Mesenchymal stem cell (in vitro differentiated cells and primary cell): ENCODE measurements around the gene CLN3.
"Not testable (repeated sequence)": the region's sequence is repeated elsewhere in the genome, so short reads cannot be mapped to it uniquely, and the experiment has no call there.

Experiments
- DNase-seq: peaks from one replicate; pipeline ENCODE4 v3.0.0-alpha.2; 2013
- H2AFZ ChIP-seq: one replicate; pipeline ENCODE4 v1.6.1; 2013; ENCODE audit warnings: low read depth, mild to moderate bottlenecking, control low read depth, inconsistent platforms, low read length, moderate library complexity
- H2AK5ac ChIP-seq: 2 replicates; pipeline ENCODE4 v1.6.1; 2013; ENCODE audit warnings: low read length, moderate library complexity, mild to moderate bottlenecking, inconsistent platforms; ENCODE audit not compliant: severe bottlenecking
- H2BK120ac ChIP-seq: one replicate; pipeline ENCODE4 v1.6.1; 2013; ENCODE audit warnings: low read depth, mild to moderate bottlenecking, inconsistent platforms, low read length, moderate library complexity
- H2BK12ac ChIP-seq, 2 experiments: one replicate each; pipeline ENCODE4 v1.6.1; 2013; ENCODE audit warnings: inconsistent platforms in 2 of 2, low read length in 2 of 2, mild to moderate bottlenecking in 2 of 2, moderate library complexity in 2 of 2, control low read depth in 1 of 2
- H2BK15ac ChIP-seq: one replicate; pipeline ENCODE4 v1.6.1; 2013; ENCODE audit warnings: mild to moderate bottlenecking, low read depth, inconsistent platforms; ENCODE audit not compliant: poor library complexity, severe bottlenecking
- H2BK5ac ChIP-seq: 2 replicates; pipeline ENCODE4 v1.6.1; 2013; ENCODE audit warnings: low read depth, mild to moderate bottlenecking, low read length, control low read depth, inconsistent platforms; ENCODE audit not compliant: poor library complexity, severe bottlenecking
- H3K14ac ChIP-seq, 2 experiments: one replicate each; pipeline ENCODE4 v1.6.1; 2013; ENCODE audit warnings: inconsistent platforms in 2 of 2, low read length in 2 of 2, control low read depth in 1 of 2, mild to moderate bottlenecking in 1 of 2, moderate library complexity in 1 of 2
- H3K18ac ChIP-seq, 2 experiments: one replicate each; pipeline ENCODE4 v1.6.1; 2013; ENCODE audit warnings: inconsistent platforms in 2 of 2, low read length in 2 of 2, control low read depth in 1 of 2, low read depth in 1 of 2, mild to moderate bottlenecking in 1 of 2
- H3K23ac ChIP-seq, 2 experiments: one replicate each; pipeline ENCODE4 v1.6.1; 2013; ENCODE audit warnings: inconsistent platforms in 2 of 2, low read length in 2 of 2, mild to moderate bottlenecking in 2 of 2, moderate library complexity in 2 of 2, control low read depth in 1 of 2
- H3K27ac ChIP-seq: 2 replicates; pipeline ENCODE4 v1.5.1; 2013; ENCODE audit warnings: mild to moderate bottlenecking, moderate library complexity, low read length, control low read depth, inconsistent platforms; ENCODE audit not compliant: poor library complexity, severe bottlenecking
- H3K27me3 ChIP-seq, 2 experiments: 2 replicates each; pipeline versions ENCODE4 v1.6.1 to v1.7.0; 2013; ENCODE audit warnings: low read length in 2 of 2, mild to moderate bottlenecking in 2 of 2, moderate library complexity in 2 of 2, control low read depth in 1 of 2, inconsistent platforms in 1 of 2; ENCODE audit not compliant: control insufficient read depth in 1 of 2, insufficient read depth in 1 of 2
- H3K36me3 ChIP-seq, 2 experiments: 2 replicates each; pipeline versions ENCODE4 v1.6.1 to v1.7.0; 2013; ENCODE audit warnings: low read length in 2 of 2, control low read depth in 1 of 2, inconsistent platforms in 1 of 2, low read depth in 1 of 2, mild to moderate bottlenecking in 1 of 2; ENCODE audit not compliant: insufficient read depth in 2 of 2, control insufficient read depth in 1 of 2
- H3K4ac ChIP-seq, 2 experiments: one replicate each; pipeline ENCODE4 v1.6.1; 2013; ENCODE audit warnings: inconsistent platforms in 2 of 2, low read length in 2 of 2, mild to moderate bottlenecking in 2 of 2, moderate library complexity in 2 of 2, control low read depth in 1 of 2, low read depth in 1 of 2
- H3K4me1 ChIP-seq: 2 replicates; pipeline ENCODE4 v1.6.1; 2013; ENCODE audit warnings: low read depth, low read length, control low read depth; ENCODE audit not compliant: control insufficient read depth, insufficient read depth
- H3K4me2 ChIP-seq: 2 replicates; pipeline ENCODE4 v1.6.1; 2013; ENCODE audit warnings: low read length, mild to moderate bottlenecking, inconsistent platforms; ENCODE audit not compliant: poor library complexity, severe bottlenecking
- H3K4me3 ChIP-seq, 2 experiments: 2 replicates each; pipeline versions ENCODE4 v1.5.1 to v1.7.0; 2013; ENCODE audit warnings: low read length in 2 of 2, mild to moderate bottlenecking in 2 of 2, control low read depth in 1 of 2, low read depth in 1 of 2; ENCODE audit not compliant: insufficient read depth in 1 of 2
- H3K79me1 ChIP-seq: replicated peaks from 2 replicates; pipeline ENCODE4 v1.6.1; 2013; ENCODE audit warnings: mild to moderate bottlenecking, control low read depth, low read length, inconsistent platforms; ENCODE audit not compliant: poor library complexity, severe bottlenecking
- H3K9ac ChIP-seq: 2 replicates; pipeline ENCODE4 v1.7.0; 2013; ENCODE audit warnings: mild to moderate bottlenecking, low read length, moderate library complexity
- H3K9me3 ChIP-seq: 2 replicates; pipeline ENCODE4 v1.7.0; 2013; ENCODE audit warnings: mild to moderate bottlenecking, low read length; ENCODE audit not compliant: control insufficient read depth
- H4K8ac ChIP-seq: one replicate; pipeline ENCODE4 v1.6.1; 2013; ENCODE audit warnings: inconsistent platforms, mild to moderate bottlenecking, low read length, moderate library complexity
- H4K91ac ChIP-seq: one replicate; pipeline ENCODE4 v1.6.1; 2013; ENCODE audit warnings: mild to moderate bottlenecking, low read length, inconsistent platforms
- WGBS: methylation state at CpG from one replicate; pipeline ENCODE4 v1.1.7; 2013; ENCODE audit warnings: mixed read lengths; 5-methylcytosine and 5-hydroxymethylcytosine counted together

CLN3 gene

DNA sequence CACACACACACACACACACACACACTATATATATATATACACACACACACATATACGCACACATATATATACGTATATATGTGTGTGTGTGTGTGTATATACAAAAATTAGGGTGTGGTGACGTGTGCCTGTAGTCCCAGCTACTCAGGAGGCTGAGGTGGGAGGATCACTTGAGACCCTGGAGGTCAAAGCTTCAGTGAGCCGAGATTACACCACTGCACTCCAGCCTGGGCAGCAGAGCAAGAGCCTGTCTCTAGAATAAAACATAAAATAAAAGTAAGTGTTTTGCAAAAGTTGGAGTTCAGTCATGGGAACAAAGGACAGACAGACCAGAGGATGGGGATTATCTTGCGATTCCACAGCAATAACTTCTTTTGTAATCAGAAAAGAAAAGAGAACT, 36.1 kb upstream of the CLN3 start:
- 79% methylated on average over 3 of the region's 5 CpGs for WGBS

DNA sequence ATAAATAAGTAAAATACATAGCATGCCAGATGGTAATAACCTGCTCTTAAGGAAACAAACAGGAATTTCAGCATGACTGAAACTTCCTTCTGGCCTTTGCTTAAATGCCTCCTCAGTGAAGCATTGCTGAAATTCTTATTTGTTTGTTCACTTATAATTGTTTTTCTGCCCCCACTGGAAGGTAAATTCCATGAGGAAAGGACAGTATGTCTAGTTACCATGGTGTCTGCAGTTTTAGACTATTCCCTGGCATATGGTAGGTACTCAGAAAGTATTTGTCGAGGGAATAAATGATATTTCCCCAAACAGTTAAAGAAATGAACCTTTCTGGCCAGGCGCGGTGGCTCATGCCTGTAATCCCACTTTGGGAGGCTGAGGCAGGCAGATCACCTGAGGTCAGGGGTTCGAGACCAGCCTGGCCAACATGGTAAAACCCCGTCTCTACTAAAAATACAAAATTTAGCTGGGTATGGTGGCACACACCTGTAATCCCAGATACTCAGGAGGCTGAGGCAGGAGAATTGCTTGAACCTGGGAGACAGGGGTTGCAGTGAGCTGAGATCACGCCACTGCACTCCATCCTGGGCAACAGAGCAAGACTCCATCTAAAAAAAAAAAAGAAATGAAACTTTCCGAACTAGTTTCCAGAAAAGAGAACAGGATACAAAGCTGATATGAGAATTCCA, 35.4 kb upstream of the CLN3 start:
- not testable (repeated sequence) for H2AK5ac ChIP-seq, H3K14ac ChIP-seq

More for the DNA sequence above, 36.1 kb upstream of the CLN3 start:
- H2BK120ac ChIP-seq = no peak overlapping the region
- peaks cover 0 to 2% of the 10 kb centered on the region in 2 experiments for H3K36me3 ChIP-seq
- H2BK15ac ChIP-seq = no peak overlapping the region
- H3K14ac ChIP-seq = no peak overlapping the region
- no peak overlapping the region for H3K27ac ChIP-seq
- no peak overlapping the region for H3K4me2 ChIP-seq
- no peak overlapping the region for H3K18ac ChIP-seq
- H4K8ac ChIP-seq = no peak overlapping the region
- H2AK5ac ChIP-seq = no peak overlapping the region
- no peak overlapping the region for H2BK12ac ChIP-seq
- no peaks in the 10 kb centered on the region for H3K9me3 ChIP-seq
- H3K4me3 ChIP-seq = no peak overlapping the region
- no peak overlapping the region for H2BK5ac ChIP-seq
- no peaks in the 10 kb centered on the region for H3K79me1 ChIP-seq
- H3K4ac ChIP-seq = no peak overlapping the region
- H2AFZ ChIP-seq = no peak overlapping the region
- DNase-seq = no peak
- H4K91ac ChIP-seq = no peak overlapping the region
- no peak overlapping the region for H3K23ac ChIP-seq
- peaks cover 1% of the 10 kb centered on the region for H3K4me1 ChIP-seq
- no peaks in the 10 kb centered on the region for H3K27me3 ChIP-seq
- no peak overlapping the region for H3K9ac ChIP-seq

GRCh38 chr16:28526201-28527099, 34.6 kb upstream of the CLN3 start:
- Histone ChIP-seq H3K27me3 (peaks cover 0 to 3% of the 10 kb centered on the region in 2 experiments), H4K91ac (no peak overlapping the region), H3K4ac (no peak overlapping the region), H3K79me1 (no peaks in the 10 kb centered on the region), H3K18ac (no peak overlapping the region), H3K4me1 (peaks cover under 1% of the 10 kb centered on the region), H2AK5ac (no peak overlapping the region), H4K8ac (no peak overlapping the region), H3K23ac (no peak overlapping the region), H3K9ac (no peak overlapping the region), H2BK12ac (no peak overlapping the region), H3K14ac (no peak overlapping the region), H2AFZ (no peak overlapping the region), H3K4me2 (no peak overlapping the region), H3K27ac (no peak overlapping the region), H3K9me3 (no peaks in the 10 kb centered on the region), H2BK5ac (no peak overlapping the region), H3K4me3 (no peak overlapping the region), H2BK15ac (no peak overlapping the region), H3K36me3 (no peaks in the 10 kb centered on the region), H2BK120ac (no peak overlapping the region)
- no peak for DNase-seq
- WGBS = 91% methylated on average over 8 of the region's 11 CpGs

More for the DNA sequence above, 35.4 kb upstream of the CLN3 start:
- not testable (repeated sequence) for H4K8ac ChIP-seq, H2BK12ac ChIP-seq, H3K36me3 ChIP-seq, H3K79me1 ChIP-seq, H3K27me3 ChIP-seq, H3K18ac ChIP-seq, H3K4me1 ChIP-seq, H3K23ac ChIP-seq, H4K91ac ChIP-seq, H2BK15ac ChIP-seq, H3K4me2 ChIP-seq, DNase-seq, H2BK5ac ChIP-seq, H2BK120ac ChIP-seq, H3K9ac ChIP-seq, H3K4ac ChIP-seq, H3K4me3 ChIP-seq, H3K9me3 ChIP-seq, H2AFZ ChIP-seq, H3K27ac ChIP-seq
- WGBS = 90% methylated on average over 5 of the region's 7 CpGs

DNA sequence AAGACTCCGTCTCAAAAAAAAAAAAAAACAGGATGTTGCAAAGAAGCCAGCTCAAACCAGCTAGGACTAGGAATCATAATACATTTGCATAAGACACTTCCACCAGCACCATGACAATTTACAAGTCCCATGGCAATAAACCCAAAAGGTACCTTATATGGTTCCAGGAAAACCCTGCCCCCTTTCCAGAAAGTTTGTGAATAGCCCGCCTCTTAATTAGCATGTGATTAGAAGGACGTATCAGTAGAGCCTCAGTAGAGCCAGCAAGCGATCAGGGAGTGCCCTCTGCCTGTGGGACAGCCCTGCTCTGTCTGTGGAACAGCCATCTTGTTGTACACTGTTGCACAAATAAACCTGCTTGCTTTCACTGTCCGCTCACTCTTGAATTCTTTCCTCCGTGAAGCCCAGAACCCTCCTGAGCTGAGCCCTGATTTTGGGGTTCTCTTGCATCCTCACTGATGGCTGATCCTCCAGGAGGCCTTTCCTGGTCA, 32.9 kb upstream of the CLN3 start:
- Histone ChIP-seq H3K4me3 (no peak overlapping the region), H3K14ac (no peak overlapping the region), H2BK12ac (no peak overlapping the region), H3K27ac (no peak overlapping the region), H3K4ac (no peak overlapping the region), H3K9ac (no peak overlapping the region), H4K91ac (no peak overlapping the region), H3K9me3 (no peaks in the 10 kb centered on the region), H2BK120ac (no peak overlapping the region), H2AK5ac (no peak overlapping the region), H2AFZ (no peak overlapping the region), H3K4me2 (no peak overlapping the region), H3K4me1 (peaks cover 1% of the 10 kb centered on the region), H3K27me3 (peaks cover 0 to 4% of the 10 kb centered on the region in 2 experiments), H3K79me1 (no peaks in the 10 kb centered on the region), H4K8ac (no peak overlapping the region), H3K23ac (no peak overlapping the region), H3K36me3 (no peaks in the 10 kb centered on the region), H2BK15ac (no peak overlapping the region), H2BK5ac (no peak overlapping the region), H3K18ac (no peak overlapping the region)
- 84% methylated on average over 6 of the region's 6 CpGs for WGBS
- no peak for DNase-seq
